Spleen (tissue), 7 donors: Measurements from ENCODE around the gene TIGIT.

ENCODE experiments used
- CTCF ChIP-seq, 11 experiments: fragments of 200-600 bp in 7 of 11; fragments of 450-650 bp in 4 of 11; sonication (generic) in 4 of 11; IDR thresholded peaks in 8 of 11; conservative IDR thresholded peaks in 3 of 11; 1 replicate in 7 of 11; 2 replicates in 4 of 11; pipeline versions ENCODE4 v1.4.0 to v1.8.0; 2016 to 2021; ENCODE audit warnings: antibody characterized with exemption in 11 of 11, inconsistent platforms in 4 of 11, mild to moderate bottlenecking in 1 of 11
- POLR2A ChIP-seq, 3 donors: fragments of 450-650 bp; IDR thresholded peaks; one replicate each; pipeline ENCODE4 v1.5.1; 2017; ENCODE audit warnings: antibody characterized with exemption in 3 of 3, mild to moderate bottlenecking in 1 of 3
- donor health status: DM: no; HTN: no; CAD: no; lungs with moderate emphysema.
- donor health status: DM: no; HTN: no; CAD: no.
- donor health status: DM: no; HTN: no; CAD: no.

DNA sequence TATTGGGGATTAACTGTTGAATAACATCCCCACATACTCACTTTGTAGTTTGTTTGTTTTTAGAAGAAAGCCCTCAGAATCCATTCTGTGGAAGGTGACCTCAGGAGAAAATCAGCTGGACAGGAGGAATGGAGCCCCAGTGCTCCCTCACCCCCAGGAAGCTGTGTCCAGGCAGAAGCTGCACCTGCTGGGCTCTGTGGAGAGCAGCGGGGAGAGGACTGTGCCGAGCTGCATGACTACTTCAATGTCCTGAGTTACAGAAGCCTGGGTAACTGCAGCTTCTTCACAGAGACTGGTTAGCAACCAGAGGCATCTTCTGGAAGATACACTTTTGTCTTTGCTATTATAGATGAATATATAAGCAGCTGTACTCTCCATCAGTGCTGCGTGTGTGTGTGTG, 14.0 kb downstream of the TIGIT start:
- TF ChIP-seq POLR2A (IDR thresholded peaks at IDR 0.05) (no peak), CTCF (IDR thresholded peaks at IDR 0.05 in 8 of 11, conservative IDR thresholded peaks at IDR 0.05 in 3 of 11) (no peak)
